Endothelial cell of umbilical vein (primary cell): ENCODE results near the gene MYLK. TPM values are rescaled to one million over a fixed set of nuclear protein-coding genes. Genes with fewer than 3 reads are reported as not detected.

Experiments used
- BruUV-seq: library from RNA; stranded (reverse); fragments of 400-500 nt; replicated peaks from 2 replicates; lab custom pipeline; 2021; lab: Mats Ljungman, UMichigan
- CTCF ChIA-PET: fragments of 300-600, 350-600 bp; sonication (Branson Sonifier 250); formaldehyde crosslinking; loops from one replicate; lab custom pipeline; 2021; ENCODE audit warnings: antibody characterized with exemption, inconsistent platforms; lab: Charles Lee
- POLR2A ChIA-PET: fragments of 300-600, 350-600 bp; sonication (Branson Sonifier 250); formaldehyde crosslinking; loops from one replicate; lab custom pipeline; 2021; ENCODE audit warnings: antibody characterized with exemption, inconsistent platforms; lab: Charles Lee
- DNase-seq: peaks from one replicate; pipeline ENCODE4 v3.0.0-alpha.2; 2011; ENCODE audit warnings: low read depth, low spot score
- FAIRE-seq: peaks from 2 replicates; lab custom pipeline; 2011; peaks lifted over from hg19 to GRCh38; lab: Jason Lieb, UNC
- H2AFZ ChIP-seq: 2 replicates; pipeline ENCODE4 v1.6.0; 2012; ENCODE audit warnings: low read depth, low read length, control low read depth, inconsistent platforms
- H3K27ac ChIP-seq: 2 replicates; pipeline ENCODE4 v1.5.1; 2011; ENCODE audit warnings: low read depth, mild to moderate bottlenecking, control low read depth, low read length, moderate library complexity; ENCODE audit not compliant: insufficient read depth
- H3K27me3 ChIP-seq, 2 experiments: 2 replicates each; pipeline versions ENCODE4 v1.6.0 to v1.6.1; 2011; ENCODE audit warnings: low read length in 2 of 2, mixed read lengths in 1 of 2; ENCODE audit not compliant: control insufficient read depth in 2 of 2, insufficient read depth in 2 of 2
- H3K36me3 ChIP-seq, 2 experiments: 2 replicates in 1 of 2; 3 replicates in 1 of 2; pipeline ENCODE4 v1.5.1; 2011; ENCODE audit warnings: low read length in 2 of 2, mild to moderate bottlenecking in 1 of 2, moderate library complexity in 1 of 2; ENCODE audit not compliant: control insufficient read depth in 2 of 2, insufficient read depth in 2 of 2; ENCODE audit errors: extremely low read depth in 1 of 2
- H3K4me1 ChIP-seq: 3 replicates; pipeline ENCODE4 v1.5.1; 2011; ENCODE audit warnings: mild to moderate bottlenecking, low read length; ENCODE audit not compliant: control insufficient read depth, insufficient read depth; ENCODE audit errors: extremely low read depth
- H3K4me2 ChIP-seq: 2 replicates; pipeline ENCODE4 v1.6.1; 2011; ENCODE audit warnings: low read length, control low read depth, mixed read lengths; ENCODE audit not compliant: insufficient read depth
- H3K4me3 ChIP-seq, 3 experiments: fragments of 200-600 bp in 1 of 3; sonication (generic), shearing (Covaris generic) in 1 of 3; replicated peaks in 1 of 3; 2 replicates each; pipeline ENCODE4 v1.5.1; 2011 to 2016; ENCODE audit warnings: control low read depth in 3 of 3, low read length in 3 of 3, mild to moderate bottlenecking in 2 of 3, inconsistent platforms in 1 of 3, low read depth in 1 of 3, moderate library complexity in 1 of 3; ENCODE audit not compliant: insufficient read depth in 1 of 3
- H3K79me2 ChIP-seq: 2 replicates; pipeline ENCODE4 v1.6.0; 2012; ENCODE audit warnings: low read length, inconsistent platforms; ENCODE audit not compliant: control insufficient read depth, insufficient read depth
- H3K9ac ChIP-seq: replicated peaks from 2 replicates; pipeline ENCODE3; 2011; ENCODE audit warnings: low read length, control low read depth; ENCODE audit not compliant: insufficient read depth; ENCODE audit errors: extremely low read depth
- H3K9me1 ChIP-seq: replicated peaks from 3 replicates; pipeline ENCODE4 v1.6.0; 2011; ENCODE audit warnings: mild to moderate bottlenecking, low read length; ENCODE audit not compliant: control insufficient read depth, insufficient read depth; ENCODE audit errors: extremely low read depth
- H3K9me3 ChIP-seq: replicated peaks from 2 replicates; pipeline ENCODE4 v1.5.1; 2012; ENCODE audit warnings: low read length, inconsistent platforms; ENCODE audit not compliant: control insufficient read depth, insufficient read depth
- H4K20me1 ChIP-seq: replicated peaks from 2 replicates; pipeline ENCODE3; 2011; ENCODE audit warnings: mild to moderate bottlenecking, low read length; ENCODE audit not compliant: control insufficient read depth, insufficient read depth; ENCODE audit errors: extremely low read depth
- EZH2 ChIP-seq: IDR thresholded peaks from 2 replicates; pipeline ENCODE4 v1.6.1; 2012; ENCODE audit warnings: borderline replicate concordance, low read depth, mild to moderate bottlenecking, moderate library complexity, low read length, inconsistent platforms; ENCODE audit not compliant: severe bottlenecking
- FOS ChIP-seq: IDR thresholded peaks from 2 replicates; pipeline ENCODE4 v1.6.1; 2011; ENCODE audit warnings: mild to moderate bottlenecking, low read length, moderate library complexity, borderline replicate concordance; ENCODE audit not compliant: insufficient read depth
- GATA2 ChIP-seq: IDR thresholded peaks from 2 replicates; pipeline ENCODE4 v1.7.0; 2011; ENCODE audit warnings: low read depth, mild to moderate bottlenecking, moderate library complexity, mixed read lengths, low read length; ENCODE audit not compliant: insufficient read length, insufficient read depth
- JUN ChIP-seq: IDR thresholded peaks from 2 replicates; pipeline ENCODE4 v1.6.1; 2011; ENCODE audit warnings: borderline replicate concordance, low read depth; ENCODE audit not compliant: insufficient read length, insufficient read depth
- MYC ChIP-seq: IDR thresholded peaks from one replicate; pipeline ENCODE4 v1.6.1; 2011; ENCODE audit warnings: mild to moderate bottlenecking, low read depth, low read length
- POLR2A ChIP-seq: IDR thresholded peaks from 2 replicates; pipeline ENCODE4 v1.6.1; 2012; ENCODE audit warnings: low read depth, mild to moderate bottlenecking, control low read depth, low read length
- POLR2AphosphoS5 ChIP-seq: IDR thresholded peaks from 2 replicates; pipeline ENCODE4 v1.6.1; 2012; ENCODE audit warnings: low read depth, mild to moderate bottlenecking, control low read depth, low read length, moderate library complexity; ENCODE audit not compliant: insufficient read depth
- dilution Hi-C: fragments of 300-500 bp; cut with MboI; formaldehyde crosslinking; loops from one replicate; pipeline ENCODE4 v1.15.0; 2019; ENCODE audit warnings: low sequenced_read_pairs; ENCODE audit not compliant: extremely low pct_ligation_motif_present
- intact Hi-C: fragments of 100-400 bp; cut with micrococcal nuclease; formaldehyde crosslinking; loops from one replicate; pipeline ENCODE4 v1.10.0; 2022
- polyA plus RNA-seq, 4 experiments: library from polyadenylated mRNA; depleted of rRNA in 3 of 4; stranded (reverse) in 3 of 4; unstranded in 1 of 4; fragments of >200 nt; gene quantifications; 2 replicates each; pipeline versions ENCODE4 v1.2.1 to v1.2.3, GENCODE V29; 2011 to 2012; ENCODE audit warnings: missing spikeins in 1 of 4
- total RNA-seq: library from RNA; stranded (reverse); gene quantifications from 2 replicates; pipeline ENCODE4 v1.2.3, GENCODE V29; 2021
- TF ChIP-seq, protein P1 (sequence below), 2 donors: IDR thresholded peaks; 1 replicate in 1 of 2; 2 replicates in 1 of 2; pipeline ENCODE4 v1.5.1; 2011; ENCODE audit warnings: low read length in 2 of 2, mild to moderate bottlenecking in 2 of 2, moderate library complexity in 2 of 2, control low read depth in 1 of 2, inconsistent platforms in 1 of 2, low read depth in 1 of 2; ENCODE audit not compliant: insufficient read depth in 1 of 2; ENCODE audit errors: extremely low read depth in 1 of 2
- TF ChIP-seq, protein P2 (sequence below): IDR thresholded peaks from 2 replicates; pipeline ENCODE4 v1.6.1; 2011; ENCODE audit not compliant: insufficient read depth, insufficient read length

Gene MYLK
- total and polyA plus RNA-seq, 2 donors (not counting 3 experiments of a cell fraction or from before 2014, with no cell fraction given): 10.0 to 22.2 TPM

DNA sequence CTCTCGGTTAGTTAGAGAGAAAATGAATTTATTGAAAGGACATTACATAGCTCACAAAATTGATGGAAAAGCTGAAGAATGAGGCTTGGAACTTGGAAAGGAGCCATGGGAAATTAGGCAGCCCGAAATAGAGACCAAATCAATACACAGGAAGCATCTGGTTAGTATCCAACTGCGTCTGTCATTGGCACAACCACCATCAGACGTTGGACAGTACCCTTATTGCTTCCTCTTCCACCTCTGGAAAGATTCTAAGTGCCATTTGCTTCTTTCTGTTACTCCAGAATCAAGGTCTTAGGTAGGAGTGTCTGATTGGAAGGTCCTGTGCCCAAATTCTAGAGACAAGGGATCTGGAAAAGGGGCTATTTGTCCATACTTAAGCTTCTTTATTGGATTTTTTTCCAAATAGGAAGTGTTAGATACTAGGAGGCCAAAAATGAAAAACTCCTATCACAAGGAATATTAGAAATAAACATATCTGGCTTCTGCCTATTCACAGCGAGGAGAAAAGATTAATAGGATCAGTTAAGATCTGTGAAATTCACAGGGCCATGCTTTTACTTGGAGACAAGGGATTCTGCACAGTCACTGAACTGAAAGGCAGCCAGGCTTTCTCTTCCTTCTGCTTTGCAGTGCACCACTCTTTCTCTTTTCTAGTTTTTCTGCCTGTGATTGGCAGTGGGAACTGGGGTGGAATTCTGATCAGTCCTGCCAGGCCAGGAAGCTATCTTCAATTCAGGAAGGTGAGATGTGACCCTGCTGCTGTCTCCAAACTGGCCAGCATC is 288.5 kb downstream of the MYLK start:
- FAIRE-seq (peak; percentile 59), DNase-seq (peak; percentile 21)
- no TSS peak for BruUV-seq
- no peaks in the 10 kb centered on the region for H3K27me3 ChIP-seq
- H3K27ac ChIP-seq: no peak overlapping the region
- H3K36me3 ChIP-seq: no peaks in the 10 kb centered on the region
- H3K4me2 ChIP-seq: no peak overlapping the region
- ChIA-PET CTCF (no interaction called here), POLR2A (interaction anchor here (1.3 kb wide), 1 partner anchor 9 kb away, joined by 3 read pairs; no protein-coding TSS in a partner anchor)
- H2AFZ ChIP-seq: no peak overlapping the region
- H4K20me1 ChIP-seq: no peaks in the 10 kb centered on the region
- dilution Hi-C loops (no loop called here), intact Hi-C loops (no loop called here)
- H3K9me3 ChIP-seq: peaks cover 2% of the 10 kb centered on the region
- H3K9ac ChIP-seq: no peak overlapping the region
- H3K79me2 ChIP-seq: no peaks in the 10 kb centered on the region
- H3K4me3 ChIP-seq: no peak overlapping the region
- no peak for TF ChIP-seq JUN
- TF ChIP-seq, protein P1, sequence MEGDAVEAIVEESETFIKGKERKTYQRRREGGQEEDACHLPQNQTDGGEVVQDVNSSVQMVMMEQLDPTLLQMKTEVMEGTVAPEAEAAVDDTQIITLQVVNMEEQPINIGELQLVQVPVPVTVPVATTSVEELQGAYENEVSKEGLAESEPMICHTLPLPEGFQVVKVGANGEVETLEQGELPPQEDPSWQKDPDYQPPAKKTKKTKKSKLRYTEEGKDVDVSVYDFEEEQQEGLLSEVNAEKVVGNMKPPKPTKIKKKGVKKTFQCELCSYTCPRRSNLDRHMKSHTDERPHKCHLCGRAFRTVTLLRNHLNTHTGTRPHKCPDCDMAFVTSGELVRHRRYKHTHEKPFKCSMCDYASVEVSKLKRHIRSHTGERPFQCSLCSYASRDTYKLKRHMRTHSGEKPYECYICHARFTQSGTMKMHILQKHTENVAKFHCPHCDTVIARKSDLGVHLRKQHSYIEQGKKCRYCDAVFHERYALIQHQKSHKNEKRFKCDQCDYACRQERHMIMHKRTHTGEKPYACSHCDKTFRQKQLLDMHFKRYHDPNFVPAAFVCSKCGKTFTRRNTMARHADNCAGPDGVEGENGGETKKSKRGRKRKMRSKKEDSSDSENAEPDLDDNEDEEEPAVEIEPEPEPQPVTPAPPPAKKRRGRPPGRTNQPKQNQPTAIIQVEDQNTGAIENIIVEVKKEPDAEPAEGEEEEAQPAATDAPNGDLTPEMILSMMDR (IDR thresholded peaks at IDR 0.05; ENCODE audit: extremely low read depth in 1 of 2, insufficient read depth in 1 of 2, low read depth in 1 of 2, low read length in 2 of 2): no peak
- TF ChIP-seq GATA2: no peak
- no peak for TF ChIP-seq EZH2
- no peak for TF ChIP-seq POLR2A
- TF ChIP-seq, protein P2, sequence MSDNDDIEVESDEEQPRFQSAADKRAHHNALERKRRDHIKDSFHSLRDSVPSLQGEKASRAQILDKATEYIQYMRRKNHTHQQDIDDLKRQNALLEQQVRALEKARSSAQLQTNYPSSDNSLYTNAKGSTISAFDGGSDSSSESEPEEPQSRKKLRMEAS: no peak
- TF ChIP-seq MYC: no peak
- no peak for TF ChIP-seq FOS
- no peak for TF ChIP-seq POLR2AphosphoS5
- peaks cover 16% of the 10 kb centered on the region for H3K4me1 ChIP-seq
- no peaks in the 10 kb centered on the region for H3K9me1 ChIP-seq
